Pancreas (tissue), 10 donors: Measurements from ENCODE around the gene COX5B. TPM values are rescaled to one million over a fixed set of nuclear protein-coding genes. Genes with fewer than 3 reads are reported as not detected.

Experiments used
- ATAC-seq, 4 donors: fragments of 200-7000 bp; cut with Tn5 transposase; one replicate each; pipeline versions ENCODE4 v1.8.0 to v1.9.1; 2020; ENCODE audit warnings: mild to moderate bottlenecking in 4 of 4, moderate library complexity in 4 of 4
- DNase-seq, 6 donors: peaks; one replicate each; pipeline ENCODE4 v3.0.0-alpha.2; 2020
- FAIRE-seq: peaks from 2 replicates; lab custom pipeline; 2012; peaks lifted over from hg19 to GRCh38; lab: Jason Lieb, UNC
- H3K27ac ChIP-seq, 4 donors: fragments of 200-600 bp; sonication (generic); 1 replicate in 3 of 4; 2 replicates in 1 of 4; pipeline versions ENCODE4 v1.5.0 to v1.8.0; 2020
- H3K27me3 ChIP-seq, 4 donors: fragments of 200-600 bp; one replicate each; pipeline ENCODE4 v1.8.0; 2021
- H3K36me3 ChIP-seq, 3 donors: fragments of 200-600 bp; sonication (generic) in 1 of 3; one replicate each; pipeline versions ENCODE4 v1.5.0 to v1.8.0; 2020 to 2021
- H3K4me1 ChIP-seq, 3 donors: fragments of 200-600 bp; one replicate each; pipeline ENCODE4 v1.8.0; 2021
- H3K4me3 ChIP-seq, 4 donors: fragments of 200-600 bp; sonication (generic) in 2 of 4; one replicate each; pipeline versions ENCODE4 v1.5.0 to v1.8.0; 2020 to 2021
- H3K9me3 ChIP-seq, 4 donors: fragments of 200-600 bp; one replicate each; pipeline ENCODE4 v1.8.0; 2021
- CTCF ChIP-seq, 4 donors: fragments of 200-600 bp; sonication (generic) in 3 of 4; IDR thresholded peaks; one replicate each; pipeline versions ENCODE4 v1.5.0 to v1.8.0; 2021; ENCODE audit warnings: antibody characterized with exemption in 4 of 4
- WGBS, 2 donors: extraction: QIAGEN DNeasy Blood & Tissue Kit; methylation state at CpG; one replicate each; pipeline ENCODE4 v1.1.7; 2013; 5-methylcytosine and 5-hydroxymethylcytosine counted together
- intact Hi-C, 3 donors: fragments of 100-400 bp; cut with DNase I; formaldehyde crosslinking; loops; one replicate each; pipeline versions ENCODE4 v1.11.1 to v1.14.2; 2022
- polyA plus RNA-seq, 2 donors: library from polyadenylated mRNA; stranded (reverse); fragments of 200-250 nt; gene quantifications; one replicate each; pipeline ENCODE4 v1.2.3, GENCODE V29; 2013
- total RNA-seq, 6 donors: library from RNA; stranded (reverse); fragmentation: NEBNext Ultra II Directional in 4 of 6; extraction: Animal tissue kit (Norgen Biotek cat#: 25700) in 4 of 6; gene quantifications; one replicate each; pipeline versions ENCODE4 v1.2.1 to v1.2.4, GENCODE V29; 2021 to 2023
- donor health status: healthy with polysubstance abuse.
- donor health status: DM: no; HTN: no; CAD: no; lungs with moderate emphysema.
- donor health status: DM: no; HTN: no; CAD: no.
- donor health status: control.
- donor health status: control.
- donor health status: Bipolar disorder and iron deficiency.
- donor health status: DM: yes; HTN: yes; CAD: no.
- donor health status: DM: no; HTN: no; CAD: no.
- donor health status: DM: no; HTN: no; CAD: no.
- donor health status: DM: yes; HTN: yes; CAD: no.

COX5B gene
- total and polyA plus RNA-seq, 8 donors, result 73.5 to 214 (median 103) TPM

- WGBS, 2 donors, result 0 to 1% methylated on average over 6 to 46 of the region's 46 CpGs
- Histone ChIP-seq H3K27me3 (no peaks in the 10 kb centered on the region), H3K36me3 (peaks cover 0 to 6% (median 6%) of the 10 kb centered on the region in 3 donors), H3K9me3 (no peaks in the 10 kb centered on the region), H3K4me3 (peak overlapping the region; percentile 80 to 88 (median 82)), H3K27ac (peak overlapping the region; percentile 88 to 99 (median 97)), H3K4me1 (peaks cover 5 to 15% (median 13%) of the 10 kb centered on the region in 3 donors)
- DNase-seq (no peak), ATAC-seq (no peak), FAIRE-seq (no peak)
- no peak for TF ChIP-seq CTCF (IDR thresholded peaks at IDR 0.05)
- intact Hi-C loops, result no loop called here
Measured at GRCh38 chr2:97663626-97663961, 17.7 kb downstream of the COX5B start.

GRCh38 chr2:97663962-97664635 is 18.2 kb downstream of the COX5B start, which contains the start of gene ACTR1B:
TSS of gene ACTR1B (minus strand) at chr2:97664044. CDS start at chr2:97663890, 154 bp downstream.
- FAIRE-seq (no peak), DNase-seq (peak; percentile 96 to 99 (median 98)), ATAC-seq (peak; percentile 93 to 98 (median 94))
- H3K27me3 ChIP-seq, result no peaks in the 10 kb centered on the region
- H3K36me3 ChIP-seq, result peaks cover 0 to 1% (median 1%) of the 10 kb centered on the region in 3 donors
- intact Hi-C loops, result no loop called here
- WGBS, 2 donors, result 0% methylated on average over 55 to 60 of the region's 60 CpGs
- H3K9me3 ChIP-seq, result no peaks in the 10 kb centered on the region
- TF ChIP-seq CTCF (IDR thresholded peaks at IDR 0.05), result peak in 3 of 4 donors; percentile 8 to 29 (median 28)
- peak within 1 kb of the TSS; percentile 80 to 88 (median 82) for H3K4me3 ChIP-seq
- peaks cover 5 to 15% (median 13%) of the 10 kb centered on the region in 3 donors for H3K4me1 ChIP-seq
- peak within 1 kb of the TSS; percentile 88 to 99 (median 97) for H3K27ac ChIP-seq

- ATAC-seq, result peak in 1 of 4 donors; percentile 5
- no peaks in the 10 kb centered on the region for H3K27me3 ChIP-seq
- H3K9me3 ChIP-seq, result no peaks in the 10 kb centered on the region
- peak overlapping the region; percentile 88 to 99 (median 97) for H3K27ac ChIP-seq
- H3K4me3 ChIP-seq, result peak overlapping the region; percentile 28 to 88 (median 81)
- peaks cover 5 to 15% (median 13%) of the 10 kb centered on the region in 3 donors for H3K4me1 ChIP-seq
- no peaks in the 10 kb centered on the region for H3K36me3 ChIP-seq
- DNase-seq, result peak in 1 of 6 donors; percentile 38
- FAIRE-seq, result no peak
- no peak for TF ChIP-seq CTCF (IDR thresholded peaks at IDR 0.05)
- intact Hi-C loops, result no loop called here
- WGBS, 2 donors, result 4 to 5% methylated on average over 21 of the region's 21 CpGs
Measured at GRCh38 chr2:97664636-97664970, 18.7 kb downstream of the COX5B start.

- DNase-seq (no peak), ATAC-seq (no peak), FAIRE-seq (no peak)
- Histone ChIP-seq H3K4me1 (peaks cover 0 to 8% (median 5%) of the 10 kb centered on the region in 3 donors), H3K4me3 (no peak within 1 kb of the TSS), H3K9me3 (no peaks in the 10 kb centered on the region), H3K27ac (no peak within 1 kb of the TSS), H3K36me3 (no peaks in the 10 kb centered on the region), H3K27me3 (no peaks in the 10 kb centered on the region)
- WGBS, 2 donors, result 89 to 93% methylated on average over 6 of the region's 6 CpGs
- no peak for TF ChIP-seq CTCF (IDR thresholded peaks at IDR 0.05)
- intact Hi-C loops, result no loop called here
Measured at GRCh38 chr2:97669448-97669847, 23.6 kb downstream of the COX5B start, which contains the start of gene C2orf92. TSS of gene C2orf92 (plus strand) at chr2:97669713. CDS start at chr2:97669789, 76 bp downstream.

GRCh38 chr2:97670471-97670870 is 24.6 kb downstream of the COX5B start:
- intact Hi-C loops, result no loop called here
- H3K9me3 ChIP-seq, result no peaks in the 10 kb centered on the region
- H3K27ac ChIP-seq, result no peak overlapping the region
- no peaks in the 10 kb centered on the region for H3K36me3 ChIP-seq
- DNase-seq (no peak), FAIRE-seq (no peak), ATAC-seq (no peak)
- no peak for TF ChIP-seq CTCF (IDR thresholded peaks at IDR 0.05)
- no peaks in the 10 kb centered on the region for H3K27me3 ChIP-seq
- H3K4me1 ChIP-seq, result no peaks in the 10 kb centered on the region
- WGBS, 2 donors, result 95 to 100% methylated on average over 1 of the region's 1 CpG
- no peak overlapping the region for H3K4me3 ChIP-seq
